HepG2 (cell line): ENCODE measurements around the gene SYMPK. TPM values are rescaled to one million over a fixed set of nuclear protein-coding genes. Genes with fewer than 3 reads are reported as not detected.

Experiments used
- CBFB ChIP-seq: sonication (generic); formaldehyde crosslinking; IDR thresholded peaks from 2 replicates; pipeline ENCODE4 v1.4.0; 2020; ENCODE audit warnings: missing genetic modification reagents
- FIP1L1 ChIP-seq: fragments of 200-400 bp; formaldehyde crosslinking; IDR thresholded peaks from 2 replicates; pipeline ENCODE4 v1.6.1; 2018; ENCODE audit warnings: low read depth, mild to moderate bottlenecking, low read length, moderate library complexity, borderline replicate concordance; ENCODE audit not compliant: insufficient read depth
- IKZF5 ChIP-seq: IDR thresholded peaks from 2 replicates; pipeline ENCODE4 v1.6.1; 2018; ENCODE audit warnings: missing genetic modification reagents, mild to moderate bottlenecking, missing compliant biosample characterization
- IRF2 ChIP-seq: IDR thresholded peaks from 2 replicates; pipeline ENCODE4 v1.6.1; 2018; ENCODE audit warnings: missing genetic modification reagents, missing compliant biosample characterization
- LBX2 ChIP-seq: sonication (generic); formaldehyde crosslinking; IDR thresholded peaks from 2 replicates; pipeline ENCODE4 v1.5.0; 2020; ENCODE audit warnings: missing genetic modification reagents, mild to moderate bottlenecking, borderline replicate concordance
- MYC ChIP-seq: sonication (generic); formaldehyde crosslinking; IDR thresholded peaks from 2 replicates; pipeline ENCODE4 v1.9.0; 2021; ENCODE audit warnings: missing genetic modification reagents, borderline replicate concordance
- NRL ChIP-seq: sonication (generic); formaldehyde crosslinking; IDR thresholded peaks from 2 replicates; pipeline ENCODE4 v1.5.0; 2020; ENCODE audit warnings: missing genetic modification reagents, mild to moderate bottlenecking, moderate library complexity, borderline replicate concordance
- PATZ1 ChIP-seq: sonication (generic); formaldehyde crosslinking; IDR thresholded peaks from 2 replicates; pipeline ENCODE4 v1.4.0; 2020; ENCODE audit warnings: missing genetic modification reagents
- PCBP2 ChIP-seq: fragments of 200-400 bp; formaldehyde crosslinking; optimal IDR thresholded peaks from 2 replicates; pipeline ENCODE3; 2018; ENCODE audit warnings: low read length, low read depth; ENCODE audit not compliant: poor library complexity, severe bottlenecking
- RAD51 ChIP-seq: fragments of 450-650 bp; IDR thresholded peaks from 2 replicates; pipeline ENCODE4 v1.6.1; 2016; ENCODE audit warnings: borderline replicate concordance
- REL ChIP-seq: sonication (generic); formaldehyde crosslinking; conservative IDR thresholded peaks from 2 replicates; pipeline ENCODE4 v1.8.0; 2022; ENCODE audit warnings: mild to moderate bottlenecking, missing genetic modification reagents, moderate library complexity
- SMAD9 ChIP-seq: sonication (generic); formaldehyde crosslinking; IDR thresholded peaks from 2 replicates; pipeline ENCODE4 v1.5.1; 2020; ENCODE audit warnings: mild to moderate bottlenecking, missing genetic modification reagents
- SP1 ChIP-seq, 2 experiments: fragments of 450-650 bp in 1 of 2; sonication (generic) in 1 of 2; formaldehyde crosslinking in 1 of 2; IDR thresholded peaks; 2 replicates each; pipeline versions ENCODE4 v1.4.0 to v1.6.1; 2016 to 2020; ENCODE audit warnings: missing genetic modification reagents in 1 of 2
- SRSF1 ChIP-seq: fragments of 200-400 bp; formaldehyde crosslinking; optimal IDR thresholded peaks from 2 replicates; pipeline ENCODE3; 2017; ENCODE audit warnings: mild to moderate bottlenecking, low read depth, low read length, moderate library complexity
- TAF1 ChIP-seq: sonication (generic); formaldehyde crosslinking; IDR thresholded peaks from 2 replicates; pipeline ENCODE4 v1.4.0; 2020; ENCODE audit warnings: missing genetic modification reagents
- TOPORS ChIP-seq: sonication (generic); formaldehyde crosslinking; IDR thresholded peaks from 2 replicates; pipeline ENCODE4 v1.8.0; 2023; ENCODE audit warnings: mild to moderate bottlenecking, missing genetic modification reagents
- ZNF513 ChIP-seq: sonication (generic); formaldehyde crosslinking; conservative IDR thresholded peaks from 2 replicates; pipeline ENCODE4 v1.5.0; 2020; ENCODE audit warnings: missing genetic modification reagents
- ZNF530 ChIP-seq: sonication (generic); formaldehyde crosslinking; IDR thresholded peaks from 2 replicates; pipeline ENCODE4 v1.5.0; 2020; ENCODE audit warnings: low read depth, mild to moderate bottlenecking, missing genetic modification reagents
- ZNF670 ChIP-seq: sonication (generic); formaldehyde crosslinking; IDR thresholded peaks from 2 replicates; pipeline ENCODE4 v1.8.0; 2022; ENCODE audit warnings: mild to moderate bottlenecking, missing genetic modification reagents, borderline replicate concordance
- ZNF749 ChIP-seq: sonication (generic); formaldehyde crosslinking; IDR thresholded peaks from 2 replicates; pipeline ENCODE4 v1.8.0; 2022; ENCODE audit warnings: mild to moderate bottlenecking, missing genetic modification reagents, moderate library complexity, borderline replicate concordance
- ZNF839 ChIP-seq: sonication (generic); formaldehyde crosslinking; IDR thresholded peaks from 2 replicates; pipeline ENCODE4 v1.4.0; 2020; ENCODE audit warnings: missing genetic modification reagents, mild to moderate bottlenecking, borderline replicate concordance
- ZNF883 ChIP-seq: sonication (generic); formaldehyde crosslinking; IDR thresholded peaks from 2 replicates; pipeline ENCODE4 v1.5.1; 2020; ENCODE audit warnings: mild to moderate bottlenecking, missing genetic modification reagents; ENCODE audit errors: not compliant biosample characterization
- polyA plus RNA-seq, 8 experiments: library from polyadenylated mRNA; depleted of rRNA in 3 of 8; stranded (reverse) in 7 of 8; unstranded in 1 of 8; fragments of >200 nt; fragmentation: Illumina TruSeq in 4 of 8; extraction: Trizol in 4 of 8; gene quantifications; 2 replicates each; pipeline versions ENCODE4 v1.2.1 to v1.2.3, GENCODE V29; 2011 to 2016; ENCODE audit warnings: low read depth in 4 of 8, missing spikeins in 1 of 8, mixed read lengths in 1 of 8; ENCODE audit not compliant: insufficient read depth in 1 of 8
- total RNA-seq, 5 experiments: library from RNA; depleted of rRNA; stranded (reverse); fragments of >200 nt; fragmentation: Illumina TruSeq; extraction: Trizol; gene quantifications; 2 replicates each; pipeline ENCODE4 v1.2.3, GENCODE V29; 2016; ENCODE audit warnings: low read depth in 1 of 5
- TF ChIP-seq, protein P1 (sequence below): sonication (generic); formaldehyde crosslinking; IDR thresholded peaks from 2 replicates; pipeline ENCODE4 v1.8.0; 2022; ENCODE audit warnings: missing genetic modification reagents, mild to moderate bottlenecking, borderline replicate concordance

SYMPK gene
- total and polyA plus RNA-seq, 2 of the 13 experiments (the other 11 are each of a cell fraction or from before 2014, with no cell fraction given) = 21.9 to 55.7 TPM

- TF ChIP-seq IKZF5 (CRISPR knock-in tag) (peak; percentile 67; the same call in 1 of the 2 replicates), ZNF883 (CRISPR knock-in tag) (no peak), REL (CRISPR knock-in tag) (no peak), TOPORS (no peak), IRF2 (CRISPR knock-in tag) (peak; percentile 47; the same call in 1 of the 2 replicates), SMAD9 (no peak), FIP1L1 (no peak), ZNF530 (no peak), ZNF670 (no peak), TAF1 (CRISPR knock-in tag) (peak; percentile 57; the same call in 1 of the 2 replicates), PATZ1 (CRISPR knock-in tag) (peak; percentile 99), NRL (CRISPR knock-in tag) (no peak), MYC (CRISPR knock-in tag) (peak; percentile 43; the same call in 1 of the 2 replicates), ZNF749 (CRISPR knock-in tag) (no peak), ZNF513 (no peak), LBX2 (CRISPR knock-in tag) (no peak), RAD51 (no peak), CBFB (CRISPR knock-in tag) (no peak; the same call in none of the 2 replicates), PCBP2 (no peak), ZNF839 (no peak), SRSF1 (peak; percentile 95), SP1 (IDR thresholded peaks at IDR 0.05) (no peak), SP1 (CRISPR knock-in tag; IDR thresholded peaks at IDR 0.05) (0 out of 2 replicates have a peak, but pooled peaks have one; percentile 42)
- TF ChIP-seq, protein P1, sequence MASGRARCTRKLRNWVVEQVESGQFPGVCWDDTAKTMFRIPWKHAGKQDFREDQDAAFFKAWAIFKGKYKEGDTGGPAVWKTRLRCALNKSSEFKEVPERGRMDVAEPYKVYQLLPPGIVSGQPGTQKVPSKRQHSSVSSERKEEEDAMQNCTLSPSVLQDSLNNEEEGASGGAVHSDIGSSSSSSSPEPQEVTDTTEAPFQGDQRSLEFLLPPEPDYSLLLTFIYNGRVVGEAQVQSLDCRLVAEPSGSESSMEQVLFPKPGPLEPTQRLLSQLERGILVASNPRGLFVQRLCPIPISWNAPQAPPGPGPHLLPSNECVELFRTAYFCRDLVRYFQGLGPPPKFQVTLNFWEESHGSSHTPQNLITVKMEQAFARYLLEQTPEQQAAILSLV (CRISPR knock-in tag) = no peak
Measured at GRCh38 chr19:45863840-45864628, 1.1 kb upstream of the SYMPK start, which contains the start of gene FOXA3 (continued).
